HCT116 (cell line): ENCODE results near the gene NEUROD2. TPM values are rescaled to one million over a fixed set of nuclear protein-coding genes. Genes with fewer than 3 reads are reported as not detected.
A peak's percentile ranks its signal among the peaks of the same experiment; 100 is the strongest.

Experiments
- ATAC-seq: fragments of 200-7000 bp; cut with Tn5 transposase; 2 replicates; pipeline ENCODE4 v1.9.1; 2020; ENCODE audit warnings: mild to moderate bottlenecking, moderate library complexity
- BruUV-seq: library from RNA; stranded (reverse); fragments of 400-500 nt; replicated peaks from 2 replicates; lab custom pipeline; 2021; lab: Mats Ljungman, UMichigan
- CTCF ChIA-PET: fragments of 300-600 bp; sonication (Branson Sonifier 250); formaldehyde crosslinking; loops from one replicate; lab custom pipeline; 2021; ENCODE audit warnings: antibody characterized with exemption; lab: Charles Lee
- POLR2A ChIA-PET: fragments of 300-600, 350-600 bp; sonication (Branson Sonifier 250); formaldehyde crosslinking; loops from one replicate; lab custom pipeline; 2021; ENCODE audit warnings: antibody characterized with exemption; lab: Charles Lee
- RAD21 ChIA-PET, 2 experiments: fragments of 300-600 bp; sonication (Branson Sonifier 250); formaldehyde crosslinking; loops; one replicate each; lab custom pipeline; 2023; ENCODE audit warnings: low total read pairs in 2 of 2; ENCODE audit not compliant: uncharacterized antibody in 2 of 2, unreplicated experiment in 2 of 2, low non-redundant PET in 1 of 2; lab: Charles Lee
- DNase-seq: peaks from one replicate; pipeline ENCODE4 v3.0.0-alpha.2; 2010; ENCODE audit warnings: low read depth, low spot score
- H2AFZ ChIP-seq: fragments of 200-600 bp; shearing (Covaris generic), sonication (generic); 2 replicates; pipeline ENCODE4 v1.6.1; 2017; ENCODE audit warnings: low read depth, mixed run types, mixed read lengths, antibody characterized with exemption, low read length; ENCODE audit not compliant: poor library complexity, severe bottlenecking
- H3K27ac ChIP-seq: 2 replicates; pipeline ENCODE4 v1.5.1; 2012; ENCODE audit warnings: low read depth, low read length
- H3K27me3 ChIP-seq: fragments of 200-600 bp; sonication (generic); 2 replicates; pipeline ENCODE4 v1.6.1; 2016; ENCODE audit warnings: mixed run types, low read length, mixed read lengths; ENCODE audit not compliant: insufficient read depth
- H3K36me3 ChIP-seq, 2 experiments: fragments of 200-500 bp in 1 of 2; fragments of 200-600 bp in 1 of 2; sonication (Bioruptor generic) in 1 of 2; sonication (generic) in 1 of 2; 2 replicates each; pipeline versions ENCODE4 v1.5.1 to v1.6.1; 2014 to 2016; ENCODE audit warnings: low read length in 2 of 2, inconsistent platforms in 1 of 2, mixed read lengths in 1 of 2, mixed run types in 1 of 2; ENCODE audit not compliant: insufficient read depth in 2 of 2, control insufficient read depth in 1 of 2
- H3K4me1 ChIP-seq, 2 experiments: fragments of 200-600 bp in 1 of 2; sonication (generic) in 1 of 2; 2 replicates each; pipeline versions ENCODE4 v1.5.1 to v1.6.1; 2012 to 2017; ENCODE audit warnings: low read length in 2 of 2, inconsistent platforms in 1 of 2, mild to moderate bottlenecking in 1 of 2, mixed read lengths in 1 of 2, mixed run types in 1 of 2, moderate library complexity in 1 of 2; ENCODE audit not compliant: insufficient read depth in 2 of 2, control insufficient read depth in 1 of 2
- H3K4me2 ChIP-seq: fragments of 200-600 bp; sonication (generic); 2 replicates; pipeline ENCODE4 v1.6.1; 2017; ENCODE audit warnings: mixed run types, low read length, mixed read lengths
- H3K4me3 ChIP-seq, 2 experiments: fragments of 200-600 bp in 1 of 2; sonication (generic) in 1 of 2; replicated peaks in 1 of 2; 2 replicates each; pipeline ENCODE4 v1.5.1; 2011 to 2016; ENCODE audit warnings: low read length in 2 of 2, control low read depth in 1 of 2, low read depth in 1 of 2, mild to moderate bottlenecking in 1 of 2, mixed read lengths in 1 of 2, mixed run types in 1 of 2
- H3K79me2 ChIP-seq: fragments of 200-600 bp; sonication (generic); 2 replicates; pipeline ENCODE4 v1.6.1; 2017; ENCODE audit warnings: mild to moderate bottlenecking, mixed run types, low read length, moderate library complexity, mixed read lengths; ENCODE audit not compliant: insufficient read depth
- H3K9ac ChIP-seq: fragments of 200-600 bp; sonication (generic); 2 replicates; pipeline ENCODE4 v1.6.1; 2016; ENCODE audit warnings: low read length, mixed read lengths
- H3K9me2 ChIP-seq: fragments of 200-600 bp; sonication (generic), shearing (Covaris generic); 2 replicates; pipeline ENCODE4 v1.6.1; 2017; ENCODE audit warnings: mixed run types, mild to moderate bottlenecking, moderate library complexity; ENCODE audit not compliant: insufficient read depth
- H3K9me3 ChIP-seq, 2 experiments: fragments of 200-500 bp in 1 of 2; fragments of 200-600 bp in 1 of 2; sonication (Bioruptor generic) in 1 of 2; sonication (generic) in 1 of 2; 2 replicates each; pipeline ENCODE4 v1.6.1; 2014 to 2017; ENCODE audit warnings: low read length in 2 of 2, mixed read lengths in 2 of 2, inconsistent platforms in 1 of 2, low read depth in 1 of 2, mild to moderate bottlenecking in 1 of 2, mixed run types in 1 of 2, moderate library complexity in 1 of 2; ENCODE audit not compliant: control insufficient read depth in 1 of 2, insufficient read depth in 1 of 2
- H4K20me1 ChIP-seq: fragments of 200-600 bp; sonication (generic), shearing (Covaris generic); 2 replicates; pipeline ENCODE4 v1.6.1; 2017; ENCODE audit warnings: mixed run types, mild to moderate bottlenecking, moderate library complexity; ENCODE audit not compliant: insufficient read depth
- ATF3 ChIP-seq: IDR thresholded peaks from 2 replicates; pipeline ENCODE4 v1.6.1; 2012
- CBX3 ChIP-seq: IDR thresholded peaks from 2 replicates; pipeline ENCODE4 v1.6.1; 2012; ENCODE audit warnings: low read depth
- CTCF ChIP-seq, 3 experiments: fragments of 200-600 bp in 1 of 3; sonication (generic) in 1 of 3; IDR thresholded peaks in 2 of 3; conservative IDR thresholded peaks in 1 of 3; 2 replicates each; pipeline ENCODE4 v1.5.1; 2012 to 2017; ENCODE audit warnings: low read depth in 2 of 3, low read length in 2 of 3, antibody characterized with exemption in 1 of 3, borderline replicate concordance in 1 of 3, control low read depth in 1 of 3, mild to moderate bottlenecking in 1 of 3, mixed read lengths in 1 of 3, mixed run types in 1 of 3, moderate library complexity in 1 of 3; ENCODE audit not compliant: insufficient read depth in 1 of 3
- FOSL1 ChIP-seq: IDR thresholded peaks from 2 replicates; pipeline ENCODE4 v1.6.1; 2012; ENCODE audit warnings: low read depth
- POLR2A ChIP-seq: IDR thresholded peaks from 2 replicates; pipeline ENCODE4 v1.7.0; 2011; ENCODE audit warnings: borderline replicate concordance; ENCODE audit not compliant: insufficient read depth, insufficient read length; ENCODE audit errors: extremely low read depth
- POLR2AphosphoS5 ChIP-seq: IDR thresholded peaks from 2 replicates; pipeline ENCODE4 v1.6.1; 2011; ENCODE audit warnings: mild to moderate bottlenecking, low read depth, low read length, moderate library complexity
- RAD21 ChIP-seq: IDR thresholded peaks from 2 replicates; pipeline ENCODE4 v1.6.1; 2012; ENCODE audit warnings: low read depth, mild to moderate bottlenecking
- SIN3A ChIP-seq: IDR thresholded peaks from 2 replicates; pipeline ENCODE4 v1.6.1; 2012; ENCODE audit warnings: low read depth
- TCF7L2 ChIP-seq: IDR thresholded peaks from 2 replicates; pipeline ENCODE4 v1.7.0; 2011; ENCODE audit warnings: borderline replicate concordance, inconsistent platforms; ENCODE audit not compliant: insufficient read depth, insufficient read length; ENCODE audit errors: extremely low read depth
- YY1 ChIP-seq: IDR thresholded peaks from 2 replicates; pipeline ENCODE4 v1.6.1; 2011; ENCODE audit warnings: low read length, low read depth, moderate library complexity, mild to moderate bottlenecking; ENCODE audit not compliant: insufficient replicate concordance; ENCODE audit errors: extremely low read depth
- ZFX ChIP-seq: fragments of 450-650 bp; IDR thresholded peaks from 2 replicates; pipeline ENCODE4 v1.6.1; 2017
- intact Hi-C: fragments of 100-400 bp; cut with micrococcal nuclease; formaldehyde crosslinking; loops from 2 replicates; pipeline ENCODE4 v1.10.0; 2022
- total RNA-seq: library from RNA; stranded (reverse); gene quantifications from one replicate; pipeline ENCODE4 v1.2.1, GENCODE V29; 2021; ENCODE audit not compliant: unreplicated experiment

Gene NEUROD2
- total RNA-seq, 1 experiment from 2014 or later: not detected

GRCh38 chr17:39624313-39624712 is 16.6 kb upstream of the NEUROD2 start:
- ATAC-seq: no peak
- ChIA-PET CTCF (interaction anchor here (0.6 to 8.4 kb wide), 3 partner anchors 7 to 417 kb away, joined by 4 to 157 read pairs (median 48); no protein-coding TSS in a partner anchor), POLR2A (no interaction called here), RAD21 (no interaction called here)
- Histone ChIP-seq H3K9me3 (no peaks in the 10 kb centered on the region), H4K20me1 (no peaks in the 10 kb centered on the region), H3K4me3 (no peak overlapping the region), H3K9ac (no peak overlapping the region), H3K9me2 (no peaks in the 10 kb centered on the region), H3K4me1 (peaks cover 7 to 21% of the 10 kb centered on the region in 2 experiments; a peak in 3 of 4 replicates), H3K36me3 (no peaks in the 10 kb centered on the region), H3K4me2 (no peak overlapping the region), H3K27me3 (no peaks in the 10 kb centered on the region), H2AFZ (no peak overlapping the region), H3K79me2 (no peaks in the 10 kb centered on the region), H3K27ac (no peak overlapping the region)
- BruUV-seq: no TSS peak
- intact Hi-C loops: loop anchor here (5.0 kb wide), 3 partner anchors 113 to 417 kb away; partner anchors contain the start of genes GRB7 and PSMD3
- TF ChIP-seq POLR2AphosphoS5 (no peak), FOSL1 (no peak), CBX3 (no peak), SIN3A (no peak)
- no peak for DNase-seq

DNA sequence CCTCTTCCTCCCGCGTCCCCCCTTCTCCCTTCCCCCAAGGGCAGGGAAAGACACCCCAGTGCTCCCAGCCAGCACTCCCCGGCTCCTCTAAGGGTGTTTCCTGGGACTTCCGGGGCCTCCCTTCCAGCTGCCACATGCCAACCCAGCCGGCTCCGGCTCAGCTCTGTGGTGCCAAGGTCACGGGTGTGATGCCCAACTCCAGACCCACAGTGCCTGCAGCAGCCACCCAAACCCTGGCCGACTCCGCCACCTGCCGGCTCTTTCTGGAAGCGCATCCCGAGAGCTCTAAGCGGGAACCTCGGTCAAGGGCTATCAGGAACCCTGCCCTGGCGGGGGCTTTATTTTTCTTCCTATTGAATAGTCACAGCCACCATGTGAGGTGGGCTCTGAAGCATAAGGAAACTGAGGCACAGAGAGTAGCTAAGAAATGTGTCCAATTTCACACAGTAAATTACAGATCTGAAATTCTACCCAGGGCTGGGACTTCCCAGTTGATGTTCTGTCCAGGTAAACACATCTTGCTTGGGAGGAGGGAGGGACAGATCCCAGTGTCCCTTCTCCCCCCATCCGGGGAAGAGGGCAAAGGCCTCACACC is 15.7 kb upstream of the NEUROD2 start:
- ATAC-seq (peak; percentile 80), DNase-seq (no peak)
- Histone ChIP-seq H3K9me2 (no peaks in the 10 kb centered on the region), H3K79me2 (no peaks in the 10 kb centered on the region), H3K9me3 (no peaks in the 10 kb centered on the region), H2AFZ (peak overlapping the region; percentile 65), H3K4me3 (no peak overlapping the region), H3K27ac (no peak overlapping the region), H3K36me3 (no peaks in the 10 kb centered on the region), H3K27me3 (no peaks in the 10 kb centered on the region), H4K20me1 (no peaks in the 10 kb centered on the region), H3K4me1 (peaks cover 11 to 22% of the 10 kb centered on the region in 2 experiments; a peak in 3 of 4 replicates), H3K9ac (peak overlapping the region; percentile 28; the same call in 1 of the 2 replicates), H3K4me2 (peak overlapping the region; percentile 47)
- POLR2A ChIA-PET: interaction anchor here (0.6 kb wide), 1 partner anchor 116 kb away, joined by 3 read pairs; no protein-coding TSS in a partner anchor
- CTCF ChIA-PET: interaction anchor here (0.6 to 8.4 kb wide), 23 partner anchors 8 to 639 kb away, joined by 3 to 157 read pairs (median 6); partner anchors contain the start of genes MIEN1, PGAP3, RPL19 and STARD3
- RAD21 ChIA-PET: interaction anchor here (0.6 to 2.0 kb wide), 8 partner anchors 9 to 129 kb away, joined by 3 to 15 read pairs (median 4); no protein-coding TSS in a partner anchor
- intact Hi-C loops: loop anchor here (1.0 to 5.0 kb wide), 4 partner anchors 75 to 416 kb away; partner anchors contain the start of genes GRB7 and PSMD3
- BruUV-seq: no TSS peak
- TF ChIP-seq RAD21: peak; percentile 84
- no peak for TF ChIP-seq ATF3
- no peak for TF ChIP-seq ZFX
- TF ChIP-seq YY1: peak; percentile 10
- peak; percentile 57 for TF ChIP-seq POLR2A
- TF ChIP-seq TCF7L2: peak; percentile 49
- peak; percentile 90 to 94 (median 92) for TF ChIP-seq CTCF (IDR thresholded peaks at IDR 0.05 in 2 of 3, conservative IDR thresholded peaks at IDR 0.05 in 1 of 3; ENCODE audit: borderline replicate concordance in 1 of 3, insufficient read depth in 1 of 3, low read depth in 2 of 3, low read length in 2 of 3)
